ENCODE measurements around the gene IL10RA. TPM values are rescaled to one million over a fixed set of nuclear protein-coding genes. Genes with fewer than 3 reads are reported as not detected.

Gene IL10RA
- total RNA-seq, 1 experiment from 2014 or later: 1.7 TPM

GRCh38 chr11:117946156-117946841 lies 39.9 kb upstream of the IL10RA start:
- Histone ChIP-seq H4K20me1 (ENCODE audit: insufficient read depth) (no peaks in the 10 kb centered on the region), H3K9me3 (ENCODE audit: control insufficient read depth in 1 of 2, insufficient read depth in 1 of 2, low read depth in 1 of 2, low read length in 2 of 2) (no peaks in the 10 kb centered on the region), H2AFZ (ENCODE audit: low read depth, low read length, poor library complexity, severe bottlenecking) (no peak overlapping the region), H3K36me3 (ENCODE audit: control insufficient read depth in 1 of 2, insufficient read depth in 2 of 2, low read length in 2 of 2) (no peaks in the 10 kb centered on the region), H3K4me2 (ENCODE audit: low read length) (peak overlapping the region; percentile 40), H3K9ac (ENCODE audit: low read length) (no peak overlapping the region), H3K79me2 (ENCODE audit: insufficient read depth, low read length) (no peaks in the 10 kb centered on the region), H3K4me3 (replicated peaks in 1 of 2; ENCODE audit: low read depth in 1 of 2, low read length in 2 of 2) (no peak overlapping the region), H3K4me1 (ENCODE audit: control insufficient read depth in 1 of 2, insufficient read depth in 2 of 2, low read length in 2 of 2) (peaks cover 6 to 23% of the 10 kb centered on the region in 2 experiments; a peak in 3 of 4 replicates), H3K9me2 (ENCODE audit: insufficient read depth) (no peaks in the 10 kb centered on the region), H3K27me3 (ENCODE audit: insufficient read depth, low read length) (no peaks in the 10 kb centered on the region), H3K27ac (ENCODE audit: low read depth, low read length) (no peak overlapping the region)
- DNase-seq (ENCODE audit: low read depth, low spot score): no peak
- ChIA-PET RAD21 (ENCODE audit: low non-redundant PET in 1 of 2, low total read pairs in 2 of 2, uncharacterized antibody in 2 of 2, unreplicated experiment in 2 of 2) (interaction anchor here (0.6 to 2.1 kb wide), 20 partner anchors 37 to 520 kb away, joined by 3 to 24 read pairs (median 5); partner anchors contain the start of gene IL10RA (in 1 of the 2)), CTCF (interaction anchor here (0.6 to 9.1 kb wide), 26 partner anchors 10 to 520 kb away, joined by 3 to 224 read pairs (median 6); partner anchors contain the start of gene FXYD2), POLR2A (interaction anchor here (0.6 to 1.8 kb wide), 8 partner anchors 39 to 520 kb away, joined by 3 to 10 read pairs (median 3); no protein-coding TSS in a partner anchor)
- peak; percentile 39; the same call in 1 of the 2 replicates for ATAC-seq
- intact Hi-C loops (cut with micrococcal nuclease): loop anchor here (10.0 kb wide), 1 partner anchor 521 kb away; no protein-coding TSS in a partner anchor
- BruUV-seq (replicated peaks): no TSS peak
- TF ChIP-seq ATF3 (IDR thresholded peaks at IDR 0.05) (no peak), CEBPB (IDR thresholded peaks at IDR 0.05; ENCODE audit: low read depth) (no peak)

- Histone ChIP-seq H4K20me1 (ENCODE audit: insufficient read depth) (no peaks in the 10 kb centered on the region), H3K4me3 (replicated peaks in 1 of 2; ENCODE audit: low read depth in 1 of 2, low read length in 2 of 2) (no peak overlapping the region), H3K4me1 (ENCODE audit: control insufficient read depth in 1 of 2, insufficient read depth in 2 of 2, low read length in 2 of 2) (peaks cover 3 to 17% of the 10 kb centered on the region in 2 experiments; a peak in 3 of 4 replicates), H3K9ac (ENCODE audit: low read length) (no peak overlapping the region), H3K36me3 (ENCODE audit: control insufficient read depth in 1 of 2, insufficient read depth in 2 of 2, low read length in 2 of 2) (no peaks in the 10 kb centered on the region), H3K27ac (ENCODE audit: low read depth, low read length) (no peak overlapping the region), H3K27me3 (ENCODE audit: insufficient read depth, low read length) (no peaks in the 10 kb centered on the region), H3K9me2 (ENCODE audit: insufficient read depth) (no peaks in the 10 kb centered on the region), H3K9me3 (ENCODE audit: control insufficient read depth in 1 of 2, insufficient read depth in 1 of 2, low read depth in 1 of 2, low read length in 2 of 2) (no peaks in the 10 kb centered on the region), H3K79me2 (ENCODE audit: insufficient read depth, low read length) (no peaks in the 10 kb centered on the region), H3K4me2 (ENCODE audit: low read length) (peak overlapping the region; percentile 40), H2AFZ (ENCODE audit: low read depth, low read length, poor library complexity, severe bottlenecking) (peak overlapping the region; percentile 85)
- TF ChIP-seq JUND (IDR thresholded peaks at IDR 0.05) (peak; percentile 78), RAD21 (IDR thresholded peaks at IDR 0.05; ENCODE audit: low read depth) (peak; percentile 99), ATF3 (IDR thresholded peaks at IDR 0.05) (peak; percentile 71; the same call in 1 of the 2 replicates), SIN3A (IDR thresholded peaks at IDR 0.05; ENCODE audit: low read depth) (no peak), FOSL1 (IDR thresholded peaks at IDR 0.05; ENCODE audit: low read depth) (peak; percentile 77), SRF (IDR thresholded peaks at IDR 0.05; ENCODE audit: low read depth) (no peak), CTCF (IDR thresholded peaks at IDR 0.05 in 2 of 3, conservative IDR thresholded peaks at IDR 0.05 in 1 of 3; ENCODE audit: borderline replicate concordance in 1 of 3, insufficient read depth in 1 of 3, low read depth in 2 of 3, low read length in 2 of 3) (peak; percentile 94 to 98 (median 95)), YY1 (IDR thresholded peaks at IDR 0.05; ENCODE audit: extremely low read depth, insufficient replicate concordance, low read depth, low read length) (peak; percentile 31)
- ChIA-PET RAD21 (ENCODE audit: low non-redundant PET in 1 of 2, low total read pairs in 2 of 2, uncharacterized antibody in 2 of 2, unreplicated experiment in 2 of 2) (interaction anchor here (0.6 to 2.1 kb wide), 20 partner anchors 38 to 521 kb away, joined by 3 to 24 read pairs (median 5); partner anchors contain the start of gene IL10RA (in 1 of the 2)), POLR2A (interaction anchor here (0.6 to 1.8 kb wide), 8 partner anchors 40 to 521 kb away, joined by 3 to 10 read pairs (median 3); no protein-coding TSS in a partner anchor), CTCF (interaction anchor here (0.6 to 9.1 kb wide), 26 partner anchors 10 to 521 kb away, joined by 3 to 224 read pairs (median 6); partner anchors contain the start of gene FXYD2)
- no TSS peak for BruUV-seq (replicated peaks)
- ATAC-seq (peak; percentile 100), DNase-seq (ENCODE audit: low read depth, low spot score) (peak; percentile 85)
- intact Hi-C loops (cut with micrococcal nuclease): loop anchor here (1.0 to 10.0 kb wide), 4 partner anchors 103 to 522 kb away; no protein-coding TSS in a partner anchor
Measured at GRCh38 chr11:117946842-117947526, 39.2 kb upstream of the IL10RA start.

Data from HCT116 (cell line).